Bronchial epithelial cell (primary cell): ENCODE results near the gene CD164. TPM values are rescaled to one million over a fixed set of nuclear protein-coding genes. Genes with fewer than 3 reads are reported as not detected.

Source experiments
- DNase-seq: peaks from one replicate; pipeline ENCODE4 v3.0.0-alpha.2; 2010; ENCODE audit warnings: low read depth
- FAIRE-seq: peaks from 2 replicates; lab custom pipeline; 2011; peaks lifted over from hg19 to GRCh38; lab: Jason Lieb, UNC
- H3K27me3 ChIP-seq: 2 replicates; pipeline ENCODE4 v1.5.1; 2011; ENCODE audit warnings: low read length; ENCODE audit not compliant: control insufficient read depth, insufficient read depth
- H3K36me3 ChIP-seq: 2 replicates; pipeline ENCODE4 v1.5.1; 2011; ENCODE audit warnings: low read length; ENCODE audit not compliant: control insufficient read depth, insufficient read depth
- H3K4me3 ChIP-seq: 2 replicates; pipeline ENCODE4 v1.5.1; 2011; ENCODE audit warnings: mild to moderate bottlenecking, low read depth, low read length, control low read depth
- total RNA-seq: library from RNA; depleted of rRNA; stranded (reverse); fragments of >200 nt; gene quantifications from 2 replicates; pipeline ENCODE4 v1.2.1, GENCODE V29; 2014
- TF ChIP-seq, protein P1 (sequence below): IDR thresholded peaks from 2 replicates; pipeline ENCODE4 v1.5.1; 2011; ENCODE audit warnings: mild to moderate bottlenecking, moderate library complexity, low read length, control low read depth, inconsistent platforms; ENCODE audit not compliant: insufficient read depth, severe bottlenecking

Gene CD164
- total RNA-seq, 1 donor from 2014 or later: 113 TPM

DNA sequence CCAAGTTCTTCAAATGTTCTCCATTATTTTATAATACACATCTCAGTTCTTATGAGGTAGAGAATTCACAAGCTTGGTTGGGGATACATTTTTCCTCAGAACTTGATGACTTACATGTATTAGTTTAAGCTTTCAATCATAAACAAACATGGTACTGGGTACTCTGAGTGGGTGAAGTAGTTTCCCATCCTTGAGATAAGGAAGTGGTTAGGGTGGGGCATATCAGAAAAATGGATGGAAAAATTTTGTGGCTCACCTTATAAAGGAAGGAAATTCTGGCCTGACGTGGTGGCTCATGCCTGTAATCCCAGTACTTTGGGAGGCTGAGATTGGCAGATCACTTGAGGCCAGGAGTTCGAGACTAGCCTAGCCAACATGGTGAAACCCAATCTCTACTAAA, 52.0 kb downstream of the CD164 start:
- Histone ChIP-seq H3K4me3 (no peak overlapping the region), H3K27me3 (no peaks in the 10 kb centered on the region), H3K36me3 (no peaks in the 10 kb centered on the region)
- no peak for DNase-seq
- TF ChIP-seq, protein P1, sequence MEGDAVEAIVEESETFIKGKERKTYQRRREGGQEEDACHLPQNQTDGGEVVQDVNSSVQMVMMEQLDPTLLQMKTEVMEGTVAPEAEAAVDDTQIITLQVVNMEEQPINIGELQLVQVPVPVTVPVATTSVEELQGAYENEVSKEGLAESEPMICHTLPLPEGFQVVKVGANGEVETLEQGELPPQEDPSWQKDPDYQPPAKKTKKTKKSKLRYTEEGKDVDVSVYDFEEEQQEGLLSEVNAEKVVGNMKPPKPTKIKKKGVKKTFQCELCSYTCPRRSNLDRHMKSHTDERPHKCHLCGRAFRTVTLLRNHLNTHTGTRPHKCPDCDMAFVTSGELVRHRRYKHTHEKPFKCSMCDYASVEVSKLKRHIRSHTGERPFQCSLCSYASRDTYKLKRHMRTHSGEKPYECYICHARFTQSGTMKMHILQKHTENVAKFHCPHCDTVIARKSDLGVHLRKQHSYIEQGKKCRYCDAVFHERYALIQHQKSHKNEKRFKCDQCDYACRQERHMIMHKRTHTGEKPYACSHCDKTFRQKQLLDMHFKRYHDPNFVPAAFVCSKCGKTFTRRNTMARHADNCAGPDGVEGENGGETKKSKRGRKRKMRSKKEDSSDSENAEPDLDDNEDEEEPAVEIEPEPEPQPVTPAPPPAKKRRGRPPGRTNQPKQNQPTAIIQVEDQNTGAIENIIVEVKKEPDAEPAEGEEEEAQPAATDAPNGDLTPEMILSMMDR: no peak
- no peak for FAIRE-seq

DNA sequence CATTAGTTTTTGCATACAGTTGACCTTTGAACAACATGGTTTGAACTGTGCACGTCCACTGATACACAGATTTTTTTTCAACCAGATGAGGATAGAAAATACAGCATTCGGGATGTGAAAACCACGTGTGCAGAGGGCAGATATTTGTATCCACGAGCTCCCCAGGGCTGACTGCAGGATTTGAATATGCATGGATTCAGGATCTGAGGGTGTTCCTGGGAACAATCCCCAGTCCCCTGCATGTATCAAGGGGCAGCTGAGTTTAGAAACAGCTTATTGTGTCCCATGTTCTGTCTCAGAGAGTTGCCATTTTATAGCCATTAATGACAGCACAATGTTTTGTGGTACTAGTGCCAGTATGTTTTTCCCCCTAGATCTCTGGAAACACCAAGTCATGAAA, 53.6 kb downstream of the CD164 start:
- FAIRE-seq (no peak), DNase-seq (no peak)
- no peak overlapping the region for H3K4me3 ChIP-seq
- no peaks in the 10 kb centered on the region for H3K27me3 ChIP-seq
- no peaks in the 10 kb centered on the region for H3K36me3 ChIP-seq
- TF ChIP-seq, protein P1: no peak

DNA sequence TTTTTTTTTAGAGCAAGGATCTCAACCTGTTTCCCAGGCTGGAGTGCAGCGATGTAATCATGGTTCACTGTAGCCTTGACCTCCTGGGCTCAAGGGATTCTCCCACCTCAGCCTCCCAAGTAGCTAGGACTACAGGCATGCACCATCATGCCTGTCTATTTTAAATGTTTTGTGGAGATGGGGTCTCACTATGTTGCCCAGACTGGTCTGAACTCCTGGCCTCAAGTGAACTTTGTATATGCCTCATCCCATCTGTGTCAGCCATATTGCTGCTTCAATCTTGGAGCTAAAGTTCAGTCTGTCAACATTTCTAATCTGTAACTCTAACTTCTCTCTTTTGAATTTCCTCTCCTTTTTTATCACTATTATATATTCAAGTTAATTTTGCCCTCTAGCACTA, 54.3 kb downstream of the CD164 start:
- no peaks in the 10 kb centered on the region for H3K27me3 ChIP-seq
- no peak for DNase-seq
- no peak for FAIRE-seq
- H3K4me3 ChIP-seq: no peak overlapping the region
- TF ChIP-seq, protein P1: no peak
- no peaks in the 10 kb centered on the region for H3K36me3 ChIP-seq

DNA sequence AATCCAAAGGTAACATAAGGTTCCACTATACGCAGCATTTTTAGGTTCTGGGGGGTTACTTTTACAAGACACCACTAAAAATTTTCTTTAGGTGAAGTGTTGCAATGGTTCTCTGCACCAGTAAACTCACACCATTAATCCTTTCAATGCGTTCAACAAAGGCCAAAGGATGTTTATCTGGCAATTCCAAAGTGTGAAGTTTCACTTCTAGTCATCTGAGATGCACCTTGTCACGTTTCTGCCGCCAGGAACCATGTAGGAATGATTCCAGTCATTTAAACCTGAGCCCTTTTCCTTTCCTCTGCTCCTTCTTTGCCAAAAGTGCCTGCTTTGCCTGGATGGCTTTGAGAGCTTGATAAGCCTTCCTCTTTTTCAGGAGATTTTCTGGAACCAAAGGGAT, 54.8 kb downstream of the CD164 start:
- TF ChIP-seq, protein P1: no peak
- FAIRE-seq (no peak), DNase-seq (no peak)
- no peak overlapping the region for H3K4me3 ChIP-seq
- H3K36me3 ChIP-seq: no peaks in the 10 kb centered on the region
- H3K27me3 ChIP-seq: no peaks in the 10 kb centered on the region

DNA sequence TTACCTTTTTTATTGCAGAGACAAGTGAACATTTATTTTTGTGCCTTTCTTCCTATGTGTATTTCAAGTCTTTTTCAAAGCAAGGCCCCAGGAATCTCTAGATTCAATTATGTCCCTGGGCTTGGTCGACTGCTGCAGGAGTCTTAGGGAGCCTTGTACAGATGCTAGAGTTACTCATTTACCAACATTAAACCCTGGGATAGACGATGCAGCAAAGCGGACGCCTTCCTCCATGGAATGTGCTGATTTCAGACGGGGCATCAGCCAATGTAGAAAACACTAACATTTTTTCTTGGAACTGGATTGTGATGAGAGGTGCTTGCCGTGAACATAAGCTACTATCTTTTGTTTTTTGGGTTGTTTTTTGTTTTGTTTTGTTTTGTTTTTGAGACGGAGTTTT, 55.9 kb downstream of the CD164 start:
- no peak for FAIRE-seq
- no peaks in the 10 kb centered on the region for H3K27me3 ChIP-seq
- TF ChIP-seq, protein P1: no peak

DNA sequence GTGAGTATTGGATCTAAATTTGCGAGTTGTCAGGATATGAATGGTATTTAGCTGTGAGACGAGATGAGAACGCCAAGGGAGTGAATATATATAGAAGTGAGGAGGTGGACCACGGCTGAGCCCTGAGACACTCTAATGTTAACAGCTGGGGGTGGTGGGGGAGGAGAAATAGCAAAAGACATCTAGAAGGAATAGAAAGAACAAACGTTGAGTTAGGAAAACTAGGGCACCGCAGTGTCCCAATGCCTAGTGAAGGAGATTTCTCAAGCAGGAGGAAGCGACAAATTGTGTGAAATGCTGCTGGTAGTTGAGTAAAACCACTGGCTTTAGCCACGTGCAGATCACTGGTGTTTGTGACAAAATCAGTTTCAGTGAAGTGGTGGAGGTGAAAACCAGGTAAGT, 56.9 kb downstream of the CD164 start:
- TF ChIP-seq, protein P1: no peak
- DNase-seq (no peak), FAIRE-seq (no peak)

More for the DNA sequence above, 55.9 kb downstream of the CD164 start:
- H3K36me3 ChIP-seq: no peaks in the 10 kb centered on the region
- DNase-seq: no peak
- H3K4me3 ChIP-seq: no peak overlapping the region

More for the DNA sequence above, 56.9 kb downstream of the CD164 start:
- no peaks in the 10 kb centered on the region for H3K27me3 ChIP-seq
- no peaks in the 10 kb centered on the region for H3K36me3 ChIP-seq
- no peak overlapping the region for H3K4me3 ChIP-seq
